Endothelial cell of umbilical vein (primary cell): Measurements from ENCODE around the gene ARHGEF38. TPM values are rescaled to one million over a fixed set of nuclear protein-coding genes. Genes with fewer than 3 reads are reported as not detected.

Source experiments
- BruUV-seq: library from RNA; stranded (reverse); fragments of 400-500 nt; replicated peaks from 2 replicates; lab custom pipeline; 2021; lab: Mats Ljungman, UMichigan
- CTCF ChIA-PET: fragments of 300-600, 350-600 bp; sonication (Branson Sonifier 250); formaldehyde crosslinking; loops from one replicate; lab custom pipeline; 2021; ENCODE audit warnings: antibody characterized with exemption, inconsistent platforms; lab: Charles Lee
- POLR2A ChIA-PET: fragments of 300-600, 350-600 bp; sonication (Branson Sonifier 250); formaldehyde crosslinking; loops from one replicate; lab custom pipeline; 2021; ENCODE audit warnings: antibody characterized with exemption, inconsistent platforms; lab: Charles Lee
- DNase-seq: peaks from one replicate; pipeline ENCODE4 v3.0.0-alpha.2; 2011; ENCODE audit warnings: low read depth, low spot score
- FAIRE-seq: peaks from 2 replicates; lab custom pipeline; 2011; peaks lifted over from hg19 to GRCh38; lab: Jason Lieb, UNC
- H2AFZ ChIP-seq: 2 replicates; pipeline ENCODE4 v1.6.0; 2012; ENCODE audit warnings: low read depth, low read length, control low read depth, inconsistent platforms
- H3K27ac ChIP-seq: 2 replicates; pipeline ENCODE4 v1.5.1; 2011; ENCODE audit warnings: low read depth, mild to moderate bottlenecking, control low read depth, low read length, moderate library complexity; ENCODE audit not compliant: insufficient read depth
- H3K27me3 ChIP-seq, 2 experiments: 2 replicates each; pipeline versions ENCODE4 v1.6.0 to v1.6.1; 2011; ENCODE audit warnings: low read length in 2 of 2, mixed read lengths in 1 of 2; ENCODE audit not compliant: control insufficient read depth in 2 of 2, insufficient read depth in 2 of 2
- H3K36me3 ChIP-seq, 2 experiments: 2 replicates in 1 of 2; 3 replicates in 1 of 2; pipeline ENCODE4 v1.5.1; 2011; ENCODE audit warnings: low read length in 2 of 2, mild to moderate bottlenecking in 1 of 2, moderate library complexity in 1 of 2; ENCODE audit not compliant: control insufficient read depth in 2 of 2, insufficient read depth in 2 of 2; ENCODE audit errors: extremely low read depth in 1 of 2
- H3K4me1 ChIP-seq: 3 replicates; pipeline ENCODE4 v1.5.1; 2011; ENCODE audit warnings: mild to moderate bottlenecking, low read length; ENCODE audit not compliant: control insufficient read depth, insufficient read depth; ENCODE audit errors: extremely low read depth
- H3K4me2 ChIP-seq: 2 replicates; pipeline ENCODE4 v1.6.1; 2011; ENCODE audit warnings: low read length, control low read depth, mixed read lengths; ENCODE audit not compliant: insufficient read depth
- H3K4me3 ChIP-seq, 3 experiments: fragments of 200-600 bp in 1 of 3; sonication (generic), shearing (Covaris generic) in 1 of 3; replicated peaks in 1 of 3; 2 replicates each; pipeline ENCODE4 v1.5.1; 2011 to 2016; ENCODE audit warnings: control low read depth in 3 of 3, low read length in 3 of 3, mild to moderate bottlenecking in 2 of 3, inconsistent platforms in 1 of 3, low read depth in 1 of 3, moderate library complexity in 1 of 3; ENCODE audit not compliant: insufficient read depth in 1 of 3
- H3K79me2 ChIP-seq: 2 replicates; pipeline ENCODE4 v1.6.0; 2012; ENCODE audit warnings: low read length, inconsistent platforms; ENCODE audit not compliant: control insufficient read depth, insufficient read depth
- H3K9ac ChIP-seq: replicated peaks from 2 replicates; pipeline ENCODE3; 2011; ENCODE audit warnings: low read length, control low read depth; ENCODE audit not compliant: insufficient read depth; ENCODE audit errors: extremely low read depth
- H3K9me1 ChIP-seq: replicated peaks from 3 replicates; pipeline ENCODE4 v1.6.0; 2011; ENCODE audit warnings: mild to moderate bottlenecking, low read length; ENCODE audit not compliant: control insufficient read depth, insufficient read depth; ENCODE audit errors: extremely low read depth
- H3K9me3 ChIP-seq: replicated peaks from 2 replicates; pipeline ENCODE4 v1.5.1; 2012; ENCODE audit warnings: low read length, inconsistent platforms; ENCODE audit not compliant: control insufficient read depth, insufficient read depth
- H4K20me1 ChIP-seq: replicated peaks from 2 replicates; pipeline ENCODE3; 2011; ENCODE audit warnings: mild to moderate bottlenecking, low read length; ENCODE audit not compliant: control insufficient read depth, insufficient read depth; ENCODE audit errors: extremely low read depth
- EZH2 ChIP-seq: IDR thresholded peaks from 2 replicates; pipeline ENCODE4 v1.6.1; 2012; ENCODE audit warnings: borderline replicate concordance, low read depth, mild to moderate bottlenecking, moderate library complexity, low read length, inconsistent platforms; ENCODE audit not compliant: severe bottlenecking
- JUN ChIP-seq: IDR thresholded peaks from 2 replicates; pipeline ENCODE4 v1.6.1; 2011; ENCODE audit warnings: borderline replicate concordance, low read depth; ENCODE audit not compliant: insufficient read length, insufficient read depth
- MYC ChIP-seq: IDR thresholded peaks from one replicate; pipeline ENCODE4 v1.6.1; 2011; ENCODE audit warnings: mild to moderate bottlenecking, low read depth, low read length
- POLR2A ChIP-seq: IDR thresholded peaks from 2 replicates; pipeline ENCODE4 v1.6.1; 2012; ENCODE audit warnings: low read depth, mild to moderate bottlenecking, control low read depth, low read length
- dilution Hi-C: fragments of 300-500 bp; cut with MboI; formaldehyde crosslinking; loops from one replicate; pipeline ENCODE4 v1.15.0; 2019; ENCODE audit warnings: low sequenced_read_pairs; ENCODE audit not compliant: extremely low pct_ligation_motif_present
- intact Hi-C: fragments of 100-400 bp; cut with micrococcal nuclease; formaldehyde crosslinking; loops from one replicate; pipeline ENCODE4 v1.10.0; 2022
- polyA plus RNA-seq, 4 experiments: library from polyadenylated mRNA; depleted of rRNA in 3 of 4; stranded (reverse) in 3 of 4; unstranded in 1 of 4; fragments of >200 nt; gene quantifications; 2 replicates each; pipeline versions ENCODE4 v1.2.1 to v1.2.3, GENCODE V29; 2011 to 2012; ENCODE audit warnings: missing spikeins in 1 of 4
- total RNA-seq: library from RNA; stranded (reverse); gene quantifications from 2 replicates; pipeline ENCODE4 v1.2.3, GENCODE V29; 2021
- TF ChIP-seq, protein P1 (sequence below), 2 donors: IDR thresholded peaks; 1 replicate in 1 of 2; 2 replicates in 1 of 2; pipeline ENCODE4 v1.5.1; 2011; ENCODE audit warnings: low read length in 2 of 2, mild to moderate bottlenecking in 2 of 2, moderate library complexity in 2 of 2, control low read depth in 1 of 2, inconsistent platforms in 1 of 2, low read depth in 1 of 2; ENCODE audit not compliant: insufficient read depth in 1 of 2; ENCODE audit errors: extremely low read depth in 1 of 2

Gene ARHGEF38
- total and polyA plus RNA-seq, 2 donors (not counting 3 experiments of a cell fraction or from before 2014, with no cell fraction given): not detected

DNA sequence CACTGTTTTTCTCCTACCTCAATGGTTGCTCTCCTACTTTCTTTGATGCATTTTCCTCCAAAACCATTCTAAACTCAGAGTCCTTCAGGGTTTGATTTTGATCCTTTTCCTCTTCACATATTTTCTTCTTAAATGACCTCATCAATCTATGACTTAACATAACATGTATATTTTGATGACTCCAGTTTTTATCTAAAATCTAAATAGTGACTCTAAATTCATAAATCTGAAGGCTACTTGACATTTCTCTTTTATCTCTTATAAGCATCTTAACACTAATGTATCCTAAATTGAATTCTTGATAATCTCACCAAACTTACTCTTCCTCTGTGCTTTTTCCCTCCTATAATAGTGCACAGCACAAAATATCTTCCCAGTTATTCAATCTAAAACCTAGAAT lies 4.7 kb upstream of the ARHGEF38 start:
- Histone ChIP-seq H3K27me3 (peaks cover 1 to 3% of the 10 kb centered on the region in 2 experiments), H3K9ac (no peak overlapping the region), H3K9me3 (no peaks in the 10 kb centered on the region), H3K4me2 (no peak overlapping the region), H3K27ac (no peak overlapping the region), H3K4me1 (no peaks in the 10 kb centered on the region), H2AFZ (no peak overlapping the region), H4K20me1 (no peaks in the 10 kb centered on the region), H3K36me3 (no peaks in the 10 kb centered on the region), H3K79me2 (no peaks in the 10 kb centered on the region), H3K4me3 (no peak overlapping the region), H3K9me1 (no peaks in the 10 kb centered on the region)
- intact Hi-C loops: no loop called here
- TF ChIP-seq JUN (no peak), MYC (no peak)
- TF ChIP-seq, protein P1, sequence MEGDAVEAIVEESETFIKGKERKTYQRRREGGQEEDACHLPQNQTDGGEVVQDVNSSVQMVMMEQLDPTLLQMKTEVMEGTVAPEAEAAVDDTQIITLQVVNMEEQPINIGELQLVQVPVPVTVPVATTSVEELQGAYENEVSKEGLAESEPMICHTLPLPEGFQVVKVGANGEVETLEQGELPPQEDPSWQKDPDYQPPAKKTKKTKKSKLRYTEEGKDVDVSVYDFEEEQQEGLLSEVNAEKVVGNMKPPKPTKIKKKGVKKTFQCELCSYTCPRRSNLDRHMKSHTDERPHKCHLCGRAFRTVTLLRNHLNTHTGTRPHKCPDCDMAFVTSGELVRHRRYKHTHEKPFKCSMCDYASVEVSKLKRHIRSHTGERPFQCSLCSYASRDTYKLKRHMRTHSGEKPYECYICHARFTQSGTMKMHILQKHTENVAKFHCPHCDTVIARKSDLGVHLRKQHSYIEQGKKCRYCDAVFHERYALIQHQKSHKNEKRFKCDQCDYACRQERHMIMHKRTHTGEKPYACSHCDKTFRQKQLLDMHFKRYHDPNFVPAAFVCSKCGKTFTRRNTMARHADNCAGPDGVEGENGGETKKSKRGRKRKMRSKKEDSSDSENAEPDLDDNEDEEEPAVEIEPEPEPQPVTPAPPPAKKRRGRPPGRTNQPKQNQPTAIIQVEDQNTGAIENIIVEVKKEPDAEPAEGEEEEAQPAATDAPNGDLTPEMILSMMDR (IDR thresholded peaks at IDR 0.05; ENCODE audit: extremely low read depth in 1 of 2, insufficient read depth in 1 of 2, low read depth in 1 of 2, low read length in 2 of 2): no peak
- ChIA-PET CTCF (no interaction called here), POLR2A (no interaction called here)
- FAIRE-seq (no peak), DNase-seq (no peak)
- dilution Hi-C loops: no loop called here
- BruUV-seq: no TSS peak

DNA sequence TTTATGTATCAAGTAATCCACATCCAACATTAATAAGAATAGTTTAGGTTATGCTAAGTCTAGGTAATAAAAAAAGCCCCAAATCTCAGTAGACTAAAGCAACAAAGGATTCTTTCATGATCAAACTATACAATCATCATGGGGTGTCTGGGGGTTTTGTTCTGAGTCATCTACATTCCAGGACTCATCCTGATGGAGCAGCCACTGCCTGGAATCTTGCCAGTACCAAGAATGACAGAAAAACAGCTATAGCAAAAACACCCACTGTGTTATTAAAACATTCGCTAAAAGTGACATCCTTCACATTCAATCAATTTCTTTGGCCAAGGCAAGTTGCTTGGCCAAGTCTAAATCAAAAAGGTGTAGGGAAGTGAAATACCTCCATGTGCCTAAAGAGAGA lies 3.9 kb upstream of the ARHGEF38 start:
- TF ChIP-seq POLR2A: no peak
- no peak for TF ChIP-seq EZH2
- DNase-seq: no peak
- Histone ChIP-seq H3K79me2 (no peaks in the 10 kb centered on the region), H3K36me3 (no peaks in the 10 kb centered on the region), H3K27ac (no peak overlapping the region), H3K4me1 (no peaks in the 10 kb centered on the region), H3K9me3 (no peaks in the 10 kb centered on the region), H2AFZ (no peak overlapping the region), H3K9ac (no peak overlapping the region), H3K27me3 (peaks cover 1 to 3% of the 10 kb centered on the region in 2 experiments), H3K4me3 (no peak overlapping the region), H4K20me1 (no peaks in the 10 kb centered on the region), H3K4me2 (no peak overlapping the region), H3K9me1 (no peaks in the 10 kb centered on the region)
- dilution Hi-C loops (no loop called here), intact Hi-C loops (no loop called here)
- POLR2A ChIA-PET: no interaction called here
- BruUV-seq: no TSS peak
- CTCF ChIA-PET: no interaction called here
- FAIRE-seq: no peak
